PC-3 (cell line): ENCODE measurements around the gene IGSF8.

Experiments
- EZH2 ChIP-seq: fragments of 300-600 bp; sonication (generic); IDR thresholded peaks from one replicate; pipeline ENCODE4 v1.6.1; 2017; ENCODE audit warnings: antibody characterized with exemption, mild to moderate bottlenecking, low read length; ENCODE audit not compliant: unreplicated experiment
- TF ChIP-seq, protein P1 (sequence below): fragments of 300-600 bp; sonication (generic); conservative IDR thresholded peaks from 2 replicates; pipeline ENCODE4 v1.5.1; 2017; ENCODE audit warnings: antibody characterized with exemption, low read depth, mild to moderate bottlenecking, low read length

DNA sequence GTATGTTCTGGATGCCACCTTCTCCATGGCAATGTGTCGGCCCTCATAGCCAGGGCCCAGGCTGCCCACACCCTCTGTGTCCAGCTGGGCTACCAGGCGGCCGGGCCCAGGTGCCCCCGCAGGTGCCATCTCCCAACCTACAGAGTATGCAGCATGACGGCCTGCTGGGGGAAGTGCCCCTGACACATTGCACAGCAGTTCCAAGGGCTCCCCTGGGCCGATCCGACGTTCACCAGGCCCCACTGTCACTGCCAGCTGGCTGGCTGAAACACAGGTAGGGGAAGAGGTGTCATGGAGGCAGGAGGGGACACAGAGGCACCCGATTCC is 5.4 kb downstream of the IGSF8 start:
- TF ChIP-seq, protein P1, sequence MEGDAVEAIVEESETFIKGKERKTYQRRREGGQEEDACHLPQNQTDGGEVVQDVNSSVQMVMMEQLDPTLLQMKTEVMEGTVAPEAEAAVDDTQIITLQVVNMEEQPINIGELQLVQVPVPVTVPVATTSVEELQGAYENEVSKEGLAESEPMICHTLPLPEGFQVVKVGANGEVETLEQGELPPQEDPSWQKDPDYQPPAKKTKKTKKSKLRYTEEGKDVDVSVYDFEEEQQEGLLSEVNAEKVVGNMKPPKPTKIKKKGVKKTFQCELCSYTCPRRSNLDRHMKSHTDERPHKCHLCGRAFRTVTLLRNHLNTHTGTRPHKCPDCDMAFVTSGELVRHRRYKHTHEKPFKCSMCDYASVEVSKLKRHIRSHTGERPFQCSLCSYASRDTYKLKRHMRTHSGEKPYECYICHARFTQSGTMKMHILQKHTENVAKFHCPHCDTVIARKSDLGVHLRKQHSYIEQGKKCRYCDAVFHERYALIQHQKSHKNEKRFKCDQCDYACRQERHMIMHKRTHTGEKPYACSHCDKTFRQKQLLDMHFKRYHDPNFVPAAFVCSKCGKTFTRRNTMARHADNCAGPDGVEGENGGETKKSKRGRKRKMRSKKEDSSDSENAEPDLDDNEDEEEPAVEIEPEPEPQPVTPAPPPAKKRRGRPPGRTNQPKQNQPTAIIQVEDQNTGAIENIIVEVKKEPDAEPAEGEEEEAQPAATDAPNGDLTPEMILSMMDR = no peak
- no peak for TF ChIP-seq EZH2
